ENCODE data around the gene CMA1.

DNA sequence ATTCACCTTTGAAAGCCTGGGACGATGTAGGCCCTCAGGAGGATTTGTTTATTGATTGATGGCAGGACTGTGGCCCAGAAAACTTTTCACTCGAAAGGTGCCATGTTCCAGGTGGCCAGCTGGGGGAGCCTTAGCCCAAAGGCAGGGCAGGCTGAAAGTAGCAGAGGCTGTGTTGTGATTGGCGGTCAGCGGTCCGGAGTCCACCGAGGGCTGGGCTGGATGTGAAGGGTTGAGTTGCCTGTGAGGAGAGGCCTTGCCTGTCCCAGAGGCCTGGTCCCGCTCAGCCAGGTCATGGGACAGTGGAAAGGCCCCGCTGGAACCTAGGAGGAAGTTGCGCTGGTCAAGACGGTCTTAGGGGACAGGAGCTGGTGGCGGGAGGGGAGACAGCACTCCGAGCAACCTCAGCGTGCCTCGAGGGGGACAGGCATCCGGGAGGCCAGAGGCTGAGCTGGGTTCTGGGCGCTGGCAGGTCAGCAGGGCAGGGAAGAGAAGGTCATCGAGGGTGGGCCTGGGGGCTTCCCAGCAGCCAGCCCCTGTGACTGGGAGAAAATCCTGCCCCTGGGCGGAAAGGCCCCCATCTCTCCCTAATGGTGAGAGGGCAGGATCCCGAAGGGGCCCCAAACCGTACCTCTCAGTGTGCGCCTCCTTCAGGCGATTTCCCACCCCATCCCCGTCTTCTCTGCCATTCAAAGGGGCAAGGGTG is 26.3 kb downstream of the CMA1 start:
- TF ChIP-seq CSDC2 (CRISPR knock-in tag; IDR thresholded peaks at IDR 0.05), result no peak
- TF ChIP-seq, protein P1, sequence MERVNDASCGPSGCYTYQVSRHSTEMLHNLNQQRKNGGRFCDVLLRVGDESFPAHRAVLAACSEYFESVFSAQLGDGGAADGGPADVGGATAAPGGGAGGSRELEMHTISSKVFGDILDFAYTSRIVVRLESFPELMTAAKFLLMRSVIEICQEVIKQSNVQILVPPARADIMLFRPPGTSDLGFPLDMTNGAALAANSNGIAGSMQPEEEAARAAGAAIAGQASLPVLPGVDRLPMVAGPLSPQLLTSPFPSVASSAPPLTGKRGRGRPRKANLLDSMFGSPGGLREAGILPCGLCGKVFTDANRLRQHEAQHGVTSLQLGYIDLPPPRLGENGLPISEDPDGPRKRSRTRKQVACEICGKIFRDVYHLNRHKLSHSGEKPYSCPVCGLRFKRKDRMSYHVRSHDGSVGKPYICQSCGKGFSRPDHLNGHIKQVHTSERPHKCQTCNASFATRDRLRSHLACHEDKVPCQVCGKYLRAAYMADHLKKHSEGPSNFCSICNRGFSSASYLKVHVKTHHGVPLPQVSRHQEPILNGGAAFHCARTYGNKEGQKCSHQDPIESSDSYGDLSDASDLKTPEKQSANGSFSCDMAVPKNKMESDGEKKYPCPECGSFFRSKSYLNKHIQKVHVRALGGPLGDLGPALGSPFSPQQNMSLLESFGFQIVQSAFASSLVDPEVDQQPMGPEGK (CRISPR knock-in tag; IDR thresholded peaks at IDR 0.05; ENCODE audit: borderline replicate concordance), result no peak
- TF ChIP-seq, protein P2, sequence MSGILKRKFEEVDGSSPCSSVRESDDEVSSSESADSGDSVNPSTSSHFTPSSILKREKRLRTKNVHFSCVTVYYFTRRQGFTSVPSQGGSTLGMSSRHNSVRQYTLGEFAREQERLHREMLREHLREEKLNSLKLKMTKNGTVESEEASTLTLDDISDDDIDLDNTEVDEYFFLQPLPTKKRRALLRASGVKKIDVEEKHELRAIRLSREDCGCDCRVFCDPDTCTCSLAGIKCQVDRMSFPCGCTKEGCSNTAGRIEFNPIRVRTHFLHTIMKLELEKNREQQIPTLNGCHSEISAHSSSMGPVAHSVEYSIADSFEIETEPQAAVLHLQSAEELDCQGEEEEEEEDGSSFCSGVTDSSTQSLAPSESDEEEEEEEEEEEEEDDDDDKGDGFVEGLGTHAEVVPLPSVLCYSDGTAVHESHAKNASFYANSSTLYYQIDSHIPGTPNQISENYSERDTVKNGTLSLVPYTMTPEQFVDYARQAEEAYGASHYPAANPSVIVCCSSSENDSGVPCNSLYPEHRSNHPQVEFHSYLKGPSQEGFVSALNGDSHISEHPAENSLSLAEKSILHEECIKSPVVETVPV (CRISPR knock-in tag; IDR thresholded peaks at IDR 0.05), result no peak
